ENCODE measurements around the gene SCART1.

DNA sequence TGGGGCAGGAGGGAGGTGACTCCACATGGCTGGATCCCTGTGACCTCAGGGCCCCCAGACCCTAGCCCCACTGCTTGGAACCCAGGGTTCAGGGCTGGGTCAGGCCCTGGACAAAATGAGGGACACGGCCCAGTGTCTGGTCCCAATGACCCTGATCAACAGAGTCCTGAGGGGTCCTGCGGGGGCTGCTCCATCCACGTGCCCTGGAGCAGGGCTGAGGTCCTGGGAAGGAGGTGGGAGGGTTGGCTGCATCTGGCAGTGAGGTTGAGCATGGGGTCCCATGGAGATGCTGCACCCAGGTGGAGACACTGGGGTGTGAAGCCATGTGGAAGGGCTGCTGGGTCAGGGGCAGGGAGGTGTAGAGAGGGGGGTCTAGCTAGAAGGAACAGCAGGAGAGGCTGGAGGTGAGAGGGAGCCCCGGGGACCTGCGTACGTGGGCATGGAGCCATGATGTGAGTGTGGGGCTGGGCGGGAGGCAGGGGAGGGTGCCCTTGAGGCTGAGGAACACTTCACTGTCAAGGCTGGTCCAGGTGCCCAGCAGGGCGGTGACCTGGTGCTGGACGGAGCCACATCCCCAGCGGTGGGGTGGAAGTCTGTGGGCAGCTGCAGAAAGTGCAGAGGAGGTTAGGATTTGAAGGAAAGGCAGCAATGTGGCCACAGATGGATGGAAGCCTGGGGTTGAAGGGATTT, 604 bp downstream of the SCART1 start:
- TF ChIP-seq TEAD1 (CRISPR knock-in tag; IDR thresholded peaks at IDR 0.05), result no peak
- TF ChIP-seq CTCF (IDR thresholded peaks at IDR 0.05), result no peak
- no peak for TF ChIP-seq CREB1 (CRISPR knock-in tag; IDR thresholded peaks at IDR 0.05)
- no peak for TF ChIP-seq TEAD4 (CRISPR knock-in tag; IDR thresholded peaks at IDR 0.05)
- no peak for TF ChIP-seq SMAD3 (CRISPR knock-in tag; IDR thresholded peaks at IDR 0.05; ENCODE audit: borderline replicate concordance)
- TF ChIP-seq, protein P1, sequence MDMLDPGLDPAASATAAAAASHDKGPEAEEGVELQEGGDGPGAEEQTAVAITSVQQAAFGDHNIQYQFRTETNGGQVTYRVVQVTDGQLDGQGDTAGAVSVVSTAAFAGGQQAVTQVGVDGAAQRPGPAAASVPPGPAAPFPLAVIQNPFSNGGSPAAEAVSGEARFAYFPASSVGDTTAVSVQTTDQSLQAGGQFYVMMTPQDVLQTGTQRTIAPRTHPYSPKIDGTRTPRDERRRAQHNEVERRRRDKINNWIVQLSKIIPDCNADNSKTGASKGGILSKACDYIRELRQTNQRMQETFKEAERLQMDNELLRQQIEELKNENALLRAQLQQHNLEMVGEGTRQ (CRISPR knock-in tag; IDR thresholded peaks at IDR 0.05), result no peak
- TF ChIP-seq EMX1 (CRISPR knock-in tag; IDR thresholded peaks at IDR 0.05), result no peak
- TF ChIP-seq, protein P2, sequence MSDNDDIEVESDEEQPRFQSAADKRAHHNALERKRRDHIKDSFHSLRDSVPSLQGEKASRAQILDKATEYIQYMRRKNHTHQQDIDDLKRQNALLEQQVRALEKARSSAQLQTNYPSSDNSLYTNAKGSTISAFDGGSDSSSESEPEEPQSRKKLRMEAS (CRISPR knock-in tag; IDR thresholded peaks at IDR 0.05), result no peak
- TF ChIP-seq, protein P3, sequence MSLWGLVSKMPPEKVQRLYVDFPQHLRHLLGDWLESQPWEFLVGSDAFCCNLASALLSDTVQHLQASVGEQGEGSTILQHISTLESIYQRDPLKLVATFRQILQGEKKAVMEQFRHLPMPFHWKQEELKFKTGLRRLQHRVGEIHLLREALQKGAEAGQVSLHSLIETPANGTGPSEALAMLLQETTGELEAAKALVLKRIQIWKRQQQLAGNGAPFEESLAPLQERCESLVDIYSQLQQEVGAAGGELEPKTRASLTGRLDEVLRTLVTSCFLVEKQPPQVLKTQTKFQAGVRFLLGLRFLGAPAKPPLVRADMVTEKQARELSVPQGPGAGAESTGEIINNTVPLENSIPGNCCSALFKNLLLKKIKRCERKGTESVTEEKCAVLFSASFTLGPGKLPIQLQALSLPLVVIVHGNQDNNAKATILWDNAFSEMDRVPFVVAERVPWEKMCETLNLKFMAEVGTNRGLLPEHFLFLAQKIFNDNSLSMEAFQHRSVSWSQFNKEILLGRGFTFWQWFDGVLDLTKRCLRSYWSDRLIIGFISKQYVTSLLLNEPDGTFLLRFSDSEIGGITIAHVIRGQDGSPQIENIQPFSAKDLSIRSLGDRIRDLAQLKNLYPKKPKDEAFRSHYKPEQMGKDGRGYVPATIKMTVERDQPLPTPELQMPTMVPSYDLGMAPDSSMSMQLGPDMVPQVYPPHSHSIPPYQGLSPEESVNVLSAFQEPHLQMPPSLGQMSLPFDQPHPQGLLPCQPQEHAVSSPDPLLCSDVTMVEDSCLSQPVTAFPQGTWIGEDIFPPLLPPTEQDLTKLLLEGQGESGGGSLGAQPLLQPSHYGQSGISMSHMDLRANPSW (CRISPR knock-in tag; conservative IDR thresholded peaks at IDR 0.05; ENCODE audit: low read depth), result no peak
- no peak for TF ChIP-seq GABPB1 (CRISPR knock-in tag; IDR thresholded peaks at IDR 0.05)
- no peak for TF ChIP-seq FOXP1 (CRISPR knock-in tag; IDR thresholded peaks at IDR 0.05; ENCODE audit: borderline replicate concordance)
- TF ChIP-seq, protein P4, sequence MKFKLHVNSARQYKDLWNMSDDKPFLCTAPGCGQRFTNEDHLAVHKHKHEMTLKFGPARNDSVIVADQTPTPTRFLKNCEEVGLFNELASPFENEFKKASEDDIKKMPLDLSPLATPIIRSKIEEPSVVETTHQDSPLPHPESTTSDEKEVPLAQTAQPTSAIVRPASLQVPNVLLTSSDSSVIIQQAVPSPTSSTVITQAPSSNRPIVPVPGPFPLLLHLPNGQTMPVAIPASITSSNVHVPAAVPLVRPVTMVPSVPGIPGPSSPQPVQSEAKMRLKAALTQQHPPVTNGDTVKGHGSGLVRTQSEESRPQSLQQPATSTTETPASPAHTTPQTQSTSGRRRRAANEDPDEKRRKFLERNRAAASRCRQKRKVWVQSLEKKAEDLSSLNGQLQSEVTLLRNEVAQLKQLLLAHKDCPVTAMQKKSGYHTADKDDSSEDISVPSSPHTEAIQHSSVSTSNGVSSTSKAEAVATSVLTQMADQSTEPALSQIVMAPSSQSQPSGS (CRISPR knock-in tag; IDR thresholded peaks at IDR 0.05; ENCODE audit: borderline replicate concordance, low read depth), result no peak
- TF ChIP-seq CBFB (CRISPR knock-in tag; IDR thresholded peaks at IDR 0.05; ENCODE audit: low read depth), result no peak
